Hepatic stellate cell (primary cell): Measurements from ENCODE around the gene TWIST2.

Experiments
- DNase-seq: peaks from one replicate; pipeline ENCODE4 v3.0.0; 2011; ENCODE audit warnings: low spot score

Gene TWIST2

DNA sequence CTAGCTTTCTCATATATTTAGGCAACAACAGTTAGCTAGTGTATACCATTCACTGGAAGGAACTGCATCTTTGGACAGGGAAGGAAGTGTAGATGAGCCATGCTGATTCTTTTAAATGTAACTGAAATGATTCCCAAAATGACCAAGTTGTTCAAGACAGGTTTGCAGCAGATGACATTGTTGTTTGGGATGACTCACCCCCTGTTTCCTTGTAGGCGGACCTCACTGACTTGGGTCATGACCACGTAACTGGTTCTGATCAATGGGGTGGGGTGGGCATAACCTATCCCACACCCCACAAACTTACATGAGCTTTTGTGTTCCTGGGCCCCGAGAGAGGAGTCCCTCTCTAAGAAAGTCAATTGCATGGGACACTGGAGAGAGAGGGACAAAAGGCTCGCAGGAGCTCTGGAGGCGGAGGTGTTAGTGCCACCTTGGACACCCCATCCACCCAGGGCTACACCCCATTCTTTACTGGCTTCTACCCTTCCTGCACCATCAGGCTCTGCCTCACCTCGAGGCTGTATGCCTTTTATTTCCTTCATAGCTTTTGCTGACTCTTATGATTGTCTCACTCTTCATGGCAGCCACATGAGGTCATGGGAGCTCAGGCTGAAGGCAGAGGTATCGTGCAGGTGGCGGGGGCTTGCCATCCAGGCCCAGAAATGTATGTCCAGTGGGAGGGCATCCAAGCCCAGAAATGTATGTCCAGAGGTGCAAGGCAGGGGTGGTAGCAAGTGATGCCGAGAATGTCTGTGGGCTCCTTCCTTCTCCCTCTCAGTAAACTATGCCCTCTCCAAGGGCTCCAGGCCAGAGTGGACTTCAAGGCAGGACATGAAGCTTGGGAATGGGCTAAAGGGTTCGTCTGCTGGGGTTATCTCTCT, 108.0 kb downstream of the TWIST2 start:
- DNase-seq: no peak

- no peak for DNase-seq
Measured at GRCh38 chr2:238956676-238957075, 108.8 kb downstream of the TWIST2 start.
